ENCODE results near the gene KRTAP22-1.

KRTAP22-1 gene

DNA sequence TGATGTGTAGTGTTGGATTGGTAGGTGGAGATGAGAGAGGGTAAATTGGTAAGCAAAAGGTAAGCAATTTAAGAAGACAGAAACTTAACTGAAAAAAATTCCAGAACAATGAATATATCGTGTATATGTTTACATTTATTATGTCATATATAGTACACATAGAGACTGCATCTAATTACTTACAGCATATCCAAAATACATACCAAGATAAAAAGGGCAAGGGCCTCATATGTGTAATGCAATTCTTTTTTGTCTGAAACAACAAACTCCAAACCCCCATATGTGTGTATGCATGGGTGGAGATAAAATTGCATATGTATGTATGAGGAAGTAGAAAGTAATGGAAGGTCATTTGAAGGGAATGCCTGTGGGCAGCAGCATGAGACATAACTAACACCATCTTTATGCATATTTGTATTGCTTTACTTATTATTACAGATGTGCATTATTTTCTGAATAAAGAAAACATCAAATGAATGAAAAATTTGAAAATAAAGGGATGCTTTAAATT is 46.1 kb downstream of the KRTAP22-1 start:
- TF ChIP-seq, protein P1, sequence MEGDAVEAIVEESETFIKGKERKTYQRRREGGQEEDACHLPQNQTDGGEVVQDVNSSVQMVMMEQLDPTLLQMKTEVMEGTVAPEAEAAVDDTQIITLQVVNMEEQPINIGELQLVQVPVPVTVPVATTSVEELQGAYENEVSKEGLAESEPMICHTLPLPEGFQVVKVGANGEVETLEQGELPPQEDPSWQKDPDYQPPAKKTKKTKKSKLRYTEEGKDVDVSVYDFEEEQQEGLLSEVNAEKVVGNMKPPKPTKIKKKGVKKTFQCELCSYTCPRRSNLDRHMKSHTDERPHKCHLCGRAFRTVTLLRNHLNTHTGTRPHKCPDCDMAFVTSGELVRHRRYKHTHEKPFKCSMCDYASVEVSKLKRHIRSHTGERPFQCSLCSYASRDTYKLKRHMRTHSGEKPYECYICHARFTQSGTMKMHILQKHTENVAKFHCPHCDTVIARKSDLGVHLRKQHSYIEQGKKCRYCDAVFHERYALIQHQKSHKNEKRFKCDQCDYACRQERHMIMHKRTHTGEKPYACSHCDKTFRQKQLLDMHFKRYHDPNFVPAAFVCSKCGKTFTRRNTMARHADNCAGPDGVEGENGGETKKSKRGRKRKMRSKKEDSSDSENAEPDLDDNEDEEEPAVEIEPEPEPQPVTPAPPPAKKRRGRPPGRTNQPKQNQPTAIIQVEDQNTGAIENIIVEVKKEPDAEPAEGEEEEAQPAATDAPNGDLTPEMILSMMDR (conservative IDR thresholded peaks at IDR 0.05) = no peak
- TF ChIP-seq ZFX (IDR thresholded peaks at IDR 0.05) = no peak
- H3K27ac ChIP-seq = no peak overlapping the region
